ENCODE measurements around the gene PARD3B. TPM values are rescaled to one million over a fixed set of nuclear protein-coding genes. Genes with fewer than 3 reads are reported as not detected.

The PARD3B gene
- total RNA-seq, 1 donor from 2014 or later = 0.66 TPM

DNA sequence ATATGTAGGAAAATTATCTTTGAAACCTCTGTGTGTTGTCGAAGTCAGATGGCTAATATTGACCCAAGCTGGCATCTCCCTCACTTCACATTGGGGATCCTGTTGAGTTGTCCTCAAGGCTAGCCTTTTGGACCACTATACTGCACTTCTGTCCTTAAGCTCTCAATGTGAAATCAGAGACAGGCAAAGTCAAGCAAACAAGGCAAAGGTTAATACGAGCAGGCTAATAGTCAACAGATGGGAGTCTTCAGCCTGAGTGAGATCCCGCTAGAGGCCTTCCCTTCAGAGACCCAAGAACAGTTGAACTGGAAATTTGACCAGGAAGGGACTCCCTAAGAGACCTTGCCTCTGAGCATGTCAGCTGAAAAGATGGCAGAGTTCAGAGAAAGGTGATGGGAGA lies 475.4 kb downstream of the PARD3B start:
- Mint-ChIP-seq H3K4me1 (ENCODE audit: low read depth, unreplicated experiment) (no peaks in the 10 kb centered on the region), H3K4me3 (ENCODE audit: unreplicated experiment) (no peak overlapping the region), H3K36me3 (ENCODE audit: unreplicated experiment) (no peaks in the 10 kb centered on the region), H3K27ac (ENCODE audit: unreplicated experiment) (no peak overlapping the region), H3K27me3 (ENCODE audit: unreplicated experiment) (no peaks in the 10 kb centered on the region), H3K9me3 (ENCODE audit: unreplicated experiment) (no peaks in the 10 kb centered on the region)
- no peak for DNase-seq
- TF ChIP-seq, protein P1, sequence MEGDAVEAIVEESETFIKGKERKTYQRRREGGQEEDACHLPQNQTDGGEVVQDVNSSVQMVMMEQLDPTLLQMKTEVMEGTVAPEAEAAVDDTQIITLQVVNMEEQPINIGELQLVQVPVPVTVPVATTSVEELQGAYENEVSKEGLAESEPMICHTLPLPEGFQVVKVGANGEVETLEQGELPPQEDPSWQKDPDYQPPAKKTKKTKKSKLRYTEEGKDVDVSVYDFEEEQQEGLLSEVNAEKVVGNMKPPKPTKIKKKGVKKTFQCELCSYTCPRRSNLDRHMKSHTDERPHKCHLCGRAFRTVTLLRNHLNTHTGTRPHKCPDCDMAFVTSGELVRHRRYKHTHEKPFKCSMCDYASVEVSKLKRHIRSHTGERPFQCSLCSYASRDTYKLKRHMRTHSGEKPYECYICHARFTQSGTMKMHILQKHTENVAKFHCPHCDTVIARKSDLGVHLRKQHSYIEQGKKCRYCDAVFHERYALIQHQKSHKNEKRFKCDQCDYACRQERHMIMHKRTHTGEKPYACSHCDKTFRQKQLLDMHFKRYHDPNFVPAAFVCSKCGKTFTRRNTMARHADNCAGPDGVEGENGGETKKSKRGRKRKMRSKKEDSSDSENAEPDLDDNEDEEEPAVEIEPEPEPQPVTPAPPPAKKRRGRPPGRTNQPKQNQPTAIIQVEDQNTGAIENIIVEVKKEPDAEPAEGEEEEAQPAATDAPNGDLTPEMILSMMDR (IDR thresholded peaks at IDR 0.05; ENCODE audit: partially characterized antibody, unreplicated experiment) = no peak

DNA sequence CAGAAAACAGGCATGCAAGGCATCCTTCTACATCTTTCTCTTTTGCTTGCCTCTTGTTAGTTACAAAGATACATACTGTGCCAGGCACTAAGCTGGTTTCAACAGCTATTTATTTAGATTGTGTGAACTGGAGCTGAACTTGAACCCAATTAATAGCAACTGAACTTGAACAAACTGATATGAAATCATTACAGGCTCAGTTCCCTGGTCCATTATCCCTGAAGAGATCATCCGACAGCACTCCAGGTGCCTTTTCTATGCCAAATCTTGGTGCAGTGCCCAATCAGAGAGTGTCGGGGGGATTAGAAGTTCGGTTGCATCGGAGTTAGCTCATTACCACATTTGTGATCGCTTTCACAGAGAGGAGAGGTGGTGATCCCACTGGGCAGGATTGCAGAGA lies 477.6 kb downstream of the PARD3B start:
- H3K27me3 Mint-ChIP-seq (ENCODE audit: unreplicated experiment) = no peaks in the 10 kb centered on the region
- H3K36me3 Mint-ChIP-seq (ENCODE audit: unreplicated experiment) = no peaks in the 10 kb centered on the region
- H3K4me1 Mint-ChIP-seq (ENCODE audit: low read depth, unreplicated experiment) = no peaks in the 10 kb centered on the region
- TF ChIP-seq, protein P1 (IDR thresholded peaks at IDR 0.05; ENCODE audit: partially characterized antibody, unreplicated experiment) = no peak
- no peak for DNase-seq
- H3K27ac Mint-ChIP-seq (ENCODE audit: unreplicated experiment) = no peak overlapping the region
- no peaks in the 10 kb centered on the region for H3K9me3 Mint-ChIP-seq (ENCODE audit: unreplicated experiment)
- no peak overlapping the region for H3K4me3 Mint-ChIP-seq (ENCODE audit: unreplicated experiment)

DNA sequence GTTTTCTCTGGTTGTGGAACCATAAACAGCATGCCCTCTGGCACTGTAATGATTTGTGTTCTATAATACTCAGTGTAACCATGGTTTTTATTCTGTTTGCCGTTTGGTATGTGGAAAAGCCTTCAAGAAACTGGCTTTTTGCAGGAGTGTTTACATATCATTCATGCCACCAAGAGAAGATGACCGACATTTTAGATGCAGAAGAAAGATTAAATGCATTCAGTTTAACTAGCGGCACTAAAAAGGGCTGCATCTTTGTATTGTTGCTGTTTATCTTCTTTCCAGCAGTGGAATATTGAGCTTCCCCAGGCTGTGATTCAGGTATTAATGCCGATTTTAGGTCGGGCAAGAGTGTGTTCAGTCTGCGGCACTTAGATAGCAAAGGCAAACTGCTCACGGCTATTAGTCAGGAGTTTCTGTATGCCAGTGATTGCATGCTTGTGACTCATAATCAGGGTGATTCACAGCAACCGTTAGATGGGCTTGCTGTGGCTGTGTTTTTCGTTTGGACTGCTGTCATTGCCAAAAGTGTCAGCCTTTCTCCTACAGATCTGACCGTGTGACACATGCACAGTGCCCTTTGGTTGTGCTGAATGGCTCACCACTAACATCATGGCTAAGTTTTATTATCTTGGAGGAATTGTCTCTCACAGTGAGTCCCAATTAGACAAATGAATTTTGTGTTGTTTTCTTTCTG lies 479.7 kb downstream of the PARD3B start:
- TF ChIP-seq, protein P1 (IDR thresholded peaks at IDR 0.05; ENCODE audit: partially characterized antibody, unreplicated experiment) = no peak
- no peaks in the 10 kb centered on the region for H3K4me1 Mint-ChIP-seq (ENCODE audit: low read depth, unreplicated experiment)
- no peak overlapping the region for H3K27ac Mint-ChIP-seq (ENCODE audit: unreplicated experiment)
- no peak overlapping the region for H3K4me3 Mint-ChIP-seq (ENCODE audit: unreplicated experiment)
- H3K36me3 Mint-ChIP-seq (ENCODE audit: unreplicated experiment) = no peaks in the 10 kb centered on the region
- no peaks in the 10 kb centered on the region for H3K9me3 Mint-ChIP-seq (ENCODE audit: unreplicated experiment)
- DNase-seq = no peak
- H3K27me3 Mint-ChIP-seq (ENCODE audit: unreplicated experiment) = no peaks in the 10 kb centered on the region

DNA sequence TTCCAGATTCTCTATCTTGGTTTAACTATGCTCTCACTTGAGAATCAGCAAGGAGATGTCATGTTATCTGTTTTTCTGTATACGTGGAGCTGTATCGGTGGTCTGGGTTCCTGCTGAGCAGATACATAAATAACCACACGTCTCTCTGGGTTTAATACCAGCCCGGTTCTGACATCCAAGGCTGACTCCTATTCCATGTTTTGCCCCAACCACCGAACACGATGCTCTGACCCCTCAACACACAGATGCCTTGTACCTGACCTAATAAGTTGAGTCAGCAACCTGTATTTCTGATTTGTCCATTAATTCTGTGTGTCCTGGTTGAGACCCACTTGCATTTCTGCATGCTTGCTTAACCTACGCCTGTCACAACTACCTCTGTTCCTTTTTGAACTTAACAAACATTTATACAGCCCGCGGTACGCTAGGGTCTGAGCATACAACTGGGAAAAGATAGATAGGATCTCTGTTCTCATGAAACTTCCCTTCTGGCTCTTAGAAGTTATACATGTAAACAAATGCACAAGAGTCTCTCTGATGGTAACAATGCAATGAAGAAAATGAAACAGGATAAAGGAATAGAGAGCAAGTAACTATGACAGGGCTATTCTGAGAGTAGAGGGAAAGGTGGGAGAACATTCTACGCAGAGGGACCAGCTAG lies 480.4 kb downstream of the PARD3B start:
- no peak for DNase-seq
- H3K4me3 Mint-ChIP-seq (ENCODE audit: unreplicated experiment) = no peak overlapping the region
- no peak overlapping the region for H3K27ac Mint-ChIP-seq (ENCODE audit: unreplicated experiment)
- H3K27me3 Mint-ChIP-seq (ENCODE audit: unreplicated experiment) = no peaks in the 10 kb centered on the region
- H3K9me3 Mint-ChIP-seq (ENCODE audit: unreplicated experiment) = no peaks in the 10 kb centered on the region
- TF ChIP-seq, protein P1 (IDR thresholded peaks at IDR 0.05; ENCODE audit: partially characterized antibody, unreplicated experiment) = no peak
- no peaks in the 10 kb centered on the region for H3K4me1 Mint-ChIP-seq (ENCODE audit: low read depth, unreplicated experiment)
- H3K36me3 Mint-ChIP-seq (ENCODE audit: unreplicated experiment) = no peaks in the 10 kb centered on the region

DNA sequence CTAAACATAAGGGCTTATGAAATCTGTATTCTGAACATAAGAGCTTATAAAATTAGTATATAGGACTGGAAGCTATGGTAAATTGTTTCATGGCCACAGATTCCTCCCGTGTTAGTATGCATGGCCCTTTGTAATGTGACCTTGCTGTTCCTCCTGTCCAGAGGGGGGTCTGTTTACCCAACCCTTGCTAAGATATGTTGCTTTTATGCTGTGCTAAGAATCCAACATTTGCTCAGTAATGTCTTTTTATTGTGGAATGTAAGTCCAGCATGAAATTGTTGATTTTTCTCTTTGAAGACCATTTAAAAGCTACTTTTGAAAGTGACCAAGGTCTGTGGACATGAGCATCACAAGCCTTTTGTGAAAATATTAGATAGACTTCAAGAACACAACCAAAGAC lies 485.4 kb downstream of the PARD3B start:
- no peak overlapping the region for H3K4me3 Mint-ChIP-seq (ENCODE audit: unreplicated experiment)
- no peak for DNase-seq
- no peaks in the 10 kb centered on the region for H3K9me3 Mint-ChIP-seq (ENCODE audit: unreplicated experiment)
- no peak overlapping the region for H3K27ac Mint-ChIP-seq (ENCODE audit: unreplicated experiment)
- peaks cover 3% of the 10 kb centered on the region for H3K4me1 Mint-ChIP-seq (ENCODE audit: low read depth, unreplicated experiment)
- no peaks in the 10 kb centered on the region for H3K36me3 Mint-ChIP-seq (ENCODE audit: unreplicated experiment)
- no peaks in the 10 kb centered on the region for H3K27me3 Mint-ChIP-seq (ENCODE audit: unreplicated experiment)
- TF ChIP-seq, protein P1 (IDR thresholded peaks at IDR 0.05; ENCODE audit: partially characterized antibody, unreplicated experiment) = no peak
